ENCODE measurements around the gene ALDOC. TPM values are rescaled to one million over a fixed set of nuclear protein-coding genes. Genes with fewer than 3 reads are reported as not detected.
A peak's percentile ranks its signal among the peaks of the same experiment; 100 is the strongest.

ALDOC gene
- total and polyA plus RNA-seq, 2 of the 13 experiments (the other 11 are each of a cell fraction or from before 2014, with no cell fraction given): 15.4 to 60.9 TPM

DNA sequence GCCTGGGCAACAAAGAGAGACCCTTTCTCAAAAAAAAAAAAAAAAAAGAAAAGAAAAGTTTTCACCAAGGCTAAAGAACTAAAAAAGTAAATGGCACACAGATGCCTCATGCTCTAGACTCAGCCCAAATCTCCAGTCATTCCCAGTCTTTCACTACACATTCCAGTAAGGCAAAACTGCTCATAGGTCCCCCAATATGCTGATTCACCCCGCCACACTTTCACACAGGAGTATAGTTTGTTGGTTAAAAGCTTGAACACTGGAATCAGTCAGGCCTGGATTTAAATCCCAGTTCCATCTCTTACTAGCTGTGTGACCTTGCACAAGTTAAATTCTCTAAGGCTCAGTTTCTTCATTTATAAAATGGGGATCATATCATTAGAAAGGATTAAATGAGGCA, 7.2 kb downstream of the ALDOC start:
- POLR2A ChIA-PET: interaction anchor here (1.5 kb wide), 1 partner anchor 141 kb away, joined by 4 read pairs; no protein-coding TSS in a partner anchor
- ATAC-seq: no peak
- Histone ChIP-seq H4K20me1 (ENCODE audit: insufficient read depth, low read length) (no peaks in the 10 kb centered on the region), H3K4me2 (ENCODE audit: low read depth, low read length) (peak overlapping the region; percentile 89), H3K27ac (ENCODE audit: extremely low read length, insufficient read depth, low read length) (no peak overlapping the region), H3K36me3 (replicated peaks in 1 of 2; ENCODE audit: control insufficient read depth in 1 of 2, insufficient read depth in 2 of 2, low read length in 2 of 2) (peaks cover 0 to 11% of the 10 kb centered on the region in 2 experiments; a peak in 4 of 5 replicates), H3K79me2 (ENCODE audit: insufficient read depth, low read length) (peaks cover 14% of the 10 kb centered on the region), H3K4me3 (replicated peaks in 1 of 3; ENCODE audit: insufficient read depth in 1 of 3, low read depth in 2 of 3, low read length in 3 of 3) (no peak overlapping the region), H3K9ac (ENCODE audit: insufficient read depth, low read depth, low read length) (no peak overlapping the region), H2AFZ (ENCODE audit: low read length) (no peak overlapping the region), H3K4me1 (ENCODE audit: insufficient read depth, low read length) (peaks cover 37% of the 10 kb centered on the region), H3K27me3 (ENCODE audit: control insufficient read depth in 1 of 2, insufficient read depth in 2 of 2, low read length in 2 of 2) (no peaks in the 10 kb centered on the region), H3K9me3 (ENCODE audit: low read length) (no peaks in the 10 kb centered on the region)
- no peak for DNase-seq (ENCODE audit: low spot score)
- BruUV-seq (replicated peaks): TSS peak; percentile 61
- in situ Hi-C loops (cut with HindIII; ENCODE audit: extremely low pct_ligation_motif_present, low pct_unique_long_range_greater_than_20kb) (no loop called here), intact Hi-C loops (cut with micrococcal nuclease; ENCODE audit: unreplicated experiment) (no loop called here)
- TF ChIP-seq, protein P1, sequence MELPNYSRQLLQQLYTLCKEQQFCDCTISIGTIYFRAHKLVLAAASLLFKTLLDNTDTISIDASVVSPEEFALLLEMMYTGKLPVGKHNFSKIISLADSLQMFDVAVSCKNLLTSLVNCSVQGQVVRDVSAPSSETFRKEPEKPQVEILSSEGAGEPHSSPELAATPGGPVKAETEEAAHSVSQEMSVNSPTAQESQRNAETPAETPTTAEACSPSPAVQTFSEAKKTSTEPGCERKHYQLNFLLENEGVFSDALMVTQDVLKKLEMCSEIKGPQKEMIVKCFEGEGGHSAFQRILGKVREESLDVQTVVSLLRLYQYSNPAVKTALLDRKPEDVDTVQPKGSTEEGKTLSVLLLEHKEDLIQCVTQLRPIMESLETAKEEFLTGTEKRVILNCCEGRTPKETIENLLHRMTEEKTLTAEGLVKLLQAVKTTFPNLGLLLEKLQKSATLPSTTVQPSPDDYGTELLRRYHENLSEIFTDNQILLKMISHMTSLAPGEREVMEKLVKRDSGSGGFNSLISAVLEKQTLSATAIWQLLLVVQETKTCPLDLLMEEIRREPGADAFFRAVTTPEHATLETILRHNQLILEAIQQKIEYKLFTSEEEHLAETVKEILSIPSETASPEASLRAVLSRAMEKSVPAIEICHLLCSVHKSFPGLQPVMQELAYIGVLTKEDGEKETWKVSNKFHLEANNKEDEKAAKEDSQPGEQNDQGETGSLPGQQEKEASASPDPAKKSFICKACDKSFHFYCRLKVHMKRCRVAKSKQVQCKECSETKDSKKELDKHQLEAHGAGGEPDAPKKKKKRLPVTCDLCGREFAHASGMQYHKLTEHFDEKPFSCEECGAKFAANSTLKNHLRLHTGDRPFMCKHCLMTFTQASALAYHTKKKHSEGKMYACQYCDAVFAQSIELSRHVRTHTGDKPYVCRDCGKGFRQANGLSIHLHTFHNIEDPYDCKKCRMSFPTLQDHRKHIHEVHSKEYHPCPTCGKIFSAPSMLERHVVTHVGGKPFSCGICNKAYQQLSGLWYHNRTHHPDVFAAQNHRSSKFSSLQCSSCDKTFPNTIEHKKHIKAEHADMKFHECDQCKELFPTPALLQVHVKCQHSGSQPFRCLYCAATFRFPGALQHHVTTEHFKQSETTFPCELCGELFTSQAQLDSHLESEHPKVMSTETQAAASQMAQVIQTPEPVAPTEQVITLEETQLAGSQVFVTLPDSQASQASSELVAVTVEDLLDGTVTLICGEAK (IDR thresholded peaks at IDR 0.05): no peak
- TF ChIP-seq, protein P1 (CRISPR knock-in tag; IDR thresholded peaks at IDR 0.05): no peak
- FAIRE-seq: no peak
- CTCF ChIA-PET (ENCODE audit: low intra/inter-chr PET ratio, low total read pairs): no interaction called here
- WGBS (ENCODE audit: low lambda C conversion rate): 100% methylated on average over 1 of the region's 1 CpG
